ENCODE data around the gene TMEM131.

DNA sequence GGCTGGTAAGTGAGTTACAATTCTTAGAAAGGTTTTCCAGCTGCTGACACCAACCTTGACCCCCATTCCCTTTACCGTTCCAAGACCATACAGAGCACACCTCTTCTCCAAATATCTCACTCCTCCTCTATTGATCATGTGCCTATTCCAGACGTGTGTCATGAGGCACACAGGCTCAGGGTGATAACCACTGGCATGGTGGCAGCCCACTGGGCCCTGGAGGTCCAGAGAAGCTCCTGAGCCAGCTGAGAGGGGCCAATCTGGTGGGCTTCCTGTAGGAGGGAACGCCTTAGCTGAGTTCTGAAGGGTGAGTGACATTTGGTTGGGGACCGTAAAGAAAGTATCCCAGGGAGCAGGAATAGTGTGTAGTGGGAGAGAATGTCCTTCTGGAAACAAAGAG, 254.1 kb downstream of the TMEM131 start:
- TF ChIP-seq, protein P1, sequence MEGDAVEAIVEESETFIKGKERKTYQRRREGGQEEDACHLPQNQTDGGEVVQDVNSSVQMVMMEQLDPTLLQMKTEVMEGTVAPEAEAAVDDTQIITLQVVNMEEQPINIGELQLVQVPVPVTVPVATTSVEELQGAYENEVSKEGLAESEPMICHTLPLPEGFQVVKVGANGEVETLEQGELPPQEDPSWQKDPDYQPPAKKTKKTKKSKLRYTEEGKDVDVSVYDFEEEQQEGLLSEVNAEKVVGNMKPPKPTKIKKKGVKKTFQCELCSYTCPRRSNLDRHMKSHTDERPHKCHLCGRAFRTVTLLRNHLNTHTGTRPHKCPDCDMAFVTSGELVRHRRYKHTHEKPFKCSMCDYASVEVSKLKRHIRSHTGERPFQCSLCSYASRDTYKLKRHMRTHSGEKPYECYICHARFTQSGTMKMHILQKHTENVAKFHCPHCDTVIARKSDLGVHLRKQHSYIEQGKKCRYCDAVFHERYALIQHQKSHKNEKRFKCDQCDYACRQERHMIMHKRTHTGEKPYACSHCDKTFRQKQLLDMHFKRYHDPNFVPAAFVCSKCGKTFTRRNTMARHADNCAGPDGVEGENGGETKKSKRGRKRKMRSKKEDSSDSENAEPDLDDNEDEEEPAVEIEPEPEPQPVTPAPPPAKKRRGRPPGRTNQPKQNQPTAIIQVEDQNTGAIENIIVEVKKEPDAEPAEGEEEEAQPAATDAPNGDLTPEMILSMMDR (conservative IDR thresholded peaks at IDR 0.05; ENCODE audit: low read length), result no peak
- TF ChIP-seq EZH2phosphoT487 (IDR thresholded peaks at IDR 0.05; ENCODE audit: borderline replicate concordance, low read depth, low read length), result no peak
